Measurements from ENCODE around the gene MITF. TPM values are rescaled to one million over a fixed set of nuclear protein-coding genes. Genes with fewer than 3 reads are reported as not detected.
A peak's percentile ranks its signal among the peaks of the same experiment; 100 is the strongest.

MITF gene
- total and polyA plus RNA-seq, 8 donors = 6.2 to 29.6 (median 7.5) TPM

- no peaks in the 10 kb centered on the region for H3K27me3 ChIP-seq
- H3K27ac ChIP-seq = no peak overlapping the region
- ATAC-seq (no peak), DNase-seq (no peak)
- no peaks in the 10 kb centered on the region for H3K36me3 ChIP-seq
- intact Hi-C loops (cut with DNase I) = no loop called here
- H3K4me1 ChIP-seq = peaks cover 3 to 6% of the 10 kb centered on the region in 2 donors
- TF ChIP-seq CTCF (IDR thresholded peaks at IDR 0.05) = no peak
- no peak overlapping the region for H3K4me3 ChIP-seq
- H3K9me3 ChIP-seq = no peaks in the 10 kb centered on the region
Measured at GRCh38 chr3:69842789-69843188, 103.5 kb downstream of the MITF start.

GRCh38 chr3:69844706-69845105, 105.4 kb downstream of the MITF start:
- no peak for TF ChIP-seq CTCF (IDR thresholded peaks at IDR 0.05)
- Histone ChIP-seq H3K27ac (no peak overlapping the region), H3K4me3 (no peak overlapping the region), H3K36me3 (no peaks in the 10 kb centered on the region), H3K9me3 (no peaks in the 10 kb centered on the region), H3K4me1 (no peaks in the 10 kb centered on the region), H3K27me3 (no peaks in the 10 kb centered on the region)
- ATAC-seq (no peak), DNase-seq (no peak)
- intact Hi-C loops (cut with DNase I) = no loop called here

- Histone ChIP-seq H3K9me3 (no peaks in the 10 kb centered on the region), H3K4me1 (no peaks in the 10 kb centered on the region), H3K36me3 (no peaks in the 10 kb centered on the region), H3K27ac (peak overlapping the region in 1 of 2 donors; percentile 69), H3K27me3 (no peaks in the 10 kb centered on the region), H3K4me3 (no peak overlapping the region)
- intact Hi-C loops (cut with DNase I) = no loop called here
- no peak for TF ChIP-seq CTCF (IDR thresholded peaks at IDR 0.05)
- ATAC-seq (no peak), DNase-seq (no peak)
Measured at GRCh38 chr3:69847303-69847702, 108.0 kb downstream of the MITF start.

GRCh38 chr3:69848113-69848512, 108.8 kb downstream of the MITF start:
- Histone ChIP-seq H3K4me3 (no peak overlapping the region), H3K9me3 (no peaks in the 10 kb centered on the region), H3K27me3 (no peaks in the 10 kb centered on the region), H3K36me3 (no peaks in the 10 kb centered on the region), H3K4me1 (no peaks in the 10 kb centered on the region), H3K27ac (peak overlapping the region in 1 of 2 donors; percentile 69)
- ATAC-seq (peak; percentile 62), DNase-seq (no peak)
- no peak for TF ChIP-seq CTCF (IDR thresholded peaks at IDR 0.05)
- intact Hi-C loops (cut with DNase I) = no loop called here

- ATAC-seq = no peak
Measured at GRCh38 chr3:69850849-69851248, 111.6 kb downstream of the MITF start.

More at GRCh38 chr3:69850849-69851248, 111.6 kb downstream of the MITF start:
- Histone ChIP-seq H3K4me1 (no peaks in the 10 kb centered on the region), H3K9me3 (no peaks in the 10 kb centered on the region), H3K27me3 (no peaks in the 10 kb centered on the region), H3K27ac (no peak overlapping the region), H3K36me3 (no peaks in the 10 kb centered on the region), H3K4me3 (no peak overlapping the region)
- TF ChIP-seq CTCF (IDR thresholded peaks at IDR 0.05) = no peak
- DNase-seq = no peak
- intact Hi-C loops (cut with DNase I) = no loop called here

Data from left lung (tissue), 10 donors.